B cell (primary cell): Measurements from ENCODE around the gene KLHL34. TPM values are rescaled to one million over a fixed set of nuclear protein-coding genes. Genes with fewer than 3 reads are reported as not detected.

ENCODE experiments used
- ATAC-seq: fragments of 200-7000 bp; cut with Tn5 transposase; one replicate; pipeline ENCODE4 v1.10.0; 2021; ENCODE audit warnings: low read depth, mild to moderate bottlenecking, moderate number of reproducible peaks, moderate library complexity
- CTCF ChIA-PET: fragments of 350-600 bp; sonication (Branson Sonifier 250); formaldehyde crosslinking; loops from one replicate; lab custom pipeline; 2021; ENCODE audit warnings: antibody characterized with exemption, inconsistent platforms; lab: Charles Lee
- POLR2A ChIA-PET: fragments of 350-600 bp; sonication (Branson Sonifier 250); formaldehyde crosslinking; loops from one replicate; lab custom pipeline; 2021; ENCODE audit warnings: antibody characterized with exemption; lab: Charles Lee
- DNase-seq: peaks from one replicate; pipeline ENCODE4 v3.0.0; 2013
- H2AFZ ChIP-seq: 2 replicates; pipeline ENCODE4 v1.6.1; 2012; ENCODE audit warnings: mild to moderate bottlenecking, low read depth, low read length; ENCODE audit not compliant: insufficient read depth, poor library complexity, severe bottlenecking
- H3K27ac ChIP-seq, 2 donors: 1 replicate in 1 of 2; 2 replicates in 1 of 2; pipeline ENCODE4 v1.5.1; 2012 to 2013; ENCODE audit warnings: low read length in 2 of 2, mild to moderate bottlenecking in 2 of 2, moderate library complexity in 1 of 2
- H3K27me3 ChIP-seq, 4 experiments: fragments of 200-600 bp in 1 of 4; sonication (generic) in 1 of 4; replicated peaks in 1 of 4; 1 replicate in 2 of 4; 2 replicates in 2 of 4; pipeline versions ENCODE4 v1.6.1 to v1.7.0; 2013 to 2016; ENCODE audit warnings: low read length in 3 of 4, mild to moderate bottlenecking in 2 of 4, mixed read lengths in 1 of 4, moderate library complexity in 1 of 4; ENCODE audit not compliant: insufficient read depth in 4 of 4, control insufficient read depth in 3 of 4; ENCODE audit errors: control extremely low read depth in 1 of 4
- H3K36me3 ChIP-seq, 2 experiments: replicated peaks in 1 of 2; 1 replicate in 1 of 2; 2 replicates in 1 of 2; pipeline versions ENCODE4 v1.6.1 to v1.7.1; 2013; ENCODE audit warnings: low read length in 1 of 2; ENCODE audit not compliant: insufficient read depth in 2 of 2, control insufficient read depth in 1 of 2; ENCODE audit errors: control extremely low read depth in 1 of 2, extremely low read depth in 1 of 2
- H3K4me1 ChIP-seq, 2 donors: fragments of 200-600 bp in 1 of 2; sonication (generic) in 1 of 2; 1 replicate in 1 of 2; 2 replicates in 1 of 2; pipeline versions ENCODE4 v1.5.1 to v1.6.1; 2013 to 2017; ENCODE audit warnings: low read length in 2 of 2; ENCODE audit not compliant: control insufficient read depth in 2 of 2, insufficient read depth in 2 of 2
- H3K4me2 ChIP-seq: replicated peaks from 2 replicates; pipeline ENCODE3; 2012; ENCODE audit warnings: mild to moderate bottlenecking, low read depth, low read length; ENCODE audit not compliant: poor library complexity, severe bottlenecking
- H3K4me3 ChIP-seq, 5 experiments: fragments of 200-600 bp in 1 of 5; sonication (generic) in 1 of 5; 1 replicate in 3 of 5; 2 replicates in 2 of 5; pipeline versions ENCODE4 v1.5.1 to v1.7.0; 2011 to 2016; ENCODE audit warnings: low read length in 4 of 5, mild to moderate bottlenecking in 4 of 5, low read depth in 2 of 5, control low read depth in 1 of 5, moderate library complexity in 1 of 5; ENCODE audit not compliant: insufficient read depth in 1 of 5; ENCODE audit errors: control extremely low read depth in 1 of 5, extremely low read depth in 1 of 5
- H3K79me2 ChIP-seq: fragments of 200-600 bp; sonication (generic); one replicate; pipeline ENCODE4 v1.6.0; 2016; ENCODE audit warnings: low read length; ENCODE audit not compliant: control insufficient read depth, insufficient read depth
- H3K9ac ChIP-seq: fragments of 200-600 bp; sonication (generic); 2 replicates; pipeline ENCODE4 v1.6.1; 2017; ENCODE audit warnings: mild to moderate bottlenecking, low read length, moderate library complexity
- H3K9me3 ChIP-seq, 3 donors: one replicate each; pipeline versions ENCODE4 v1.6.1 to v1.7.1; 2013; ENCODE audit warnings: low read length in 2 of 3; ENCODE audit not compliant: control insufficient read depth in 2 of 3, insufficient read depth in 1 of 3; ENCODE audit errors: control extremely low read depth in 1 of 3
- H4K20me1 ChIP-seq: 2 replicates; pipeline ENCODE4 v1.6.0; 2012; ENCODE audit warnings: mild to moderate bottlenecking, low read length; ENCODE audit not compliant: insufficient read depth, control insufficient read depth, poor library complexity, severe bottlenecking
- H3K27ac Mint-ChIP-seq: one replicate; pipeline ENCODE4 v1.8.0; 2021; ENCODE audit warnings: mixed read lengths
- H3K27me3 Mint-ChIP-seq: one replicate; pipeline ENCODE4 v1.8.0; 2021; ENCODE audit warnings: mixed read lengths
- H3K4me1 Mint-ChIP-seq: one replicate; pipeline ENCODE4 v1.8.0; 2021; ENCODE audit warnings: mixed read lengths
- H3K4me3 Mint-ChIP-seq: one replicate; pipeline ENCODE4 v1.8.0; 2021; ENCODE audit warnings: mixed read lengths
- H3K9me3 Mint-ChIP-seq: one replicate; pipeline ENCODE4 v1.8.0; 2022; ENCODE audit warnings: mixed read lengths; ENCODE audit not compliant: insufficient read depth
- EZH2 ChIP-seq: IDR thresholded peaks from 2 replicates; pipeline ENCODE4 v1.6.1; 2012; ENCODE audit warnings: borderline replicate concordance, low read depth, mild to moderate bottlenecking, moderate library complexity, low read length; ENCODE audit not compliant: insufficient read depth, poor library complexity, severe bottlenecking
- WGBS: methylation state at CpG from one replicate; pipeline ENCODE4 v1.1.5; 2013; ENCODE audit warnings: missing lambda C conversion rate; ENCODE audit not compliant: insufficient coverage; 5-methylcytosine and 5-hydroxymethylcytosine counted together
- intact Hi-C: fragments of 100-400 bp; cut with micrococcal nuclease; formaldehyde crosslinking; loops from one replicate; pipeline ENCODE4 v1.10.0; 2022
- polyA plus RNA-seq: library from polyadenylated mRNA; depleted of rRNA; stranded (reverse); fragments of >200 nt; gene quantifications from 2 replicates; pipeline ENCODE4 v1.2.3, GENCODE V29; 2012
- total RNA-seq, 2 donors: library from RNA; stranded (reverse); fragments of 120-200 nt in 1 of 2; gene quantifications; 1 replicate in 1 of 2; 2 replicates in 1 of 2; pipeline versions ENCODE4 v1.2.3 to v1.2.4, GENCODE V29; 2013 to 2022
- TF ChIP-seq, protein P1 (sequence below): fragments of 200-600 bp; IDR thresholded peaks from one replicate; pipeline ENCODE4 v1.8.0; 2022; ENCODE audit warnings: antibody characterized with exemption, mild to moderate bottlenecking

KLHL34 gene
- total and polyA plus RNA-seq, 2 donors (not counting 1 experiment from before 2014, with no cell fraction given), result 0.59 TPM; not detected in 1

DNA sequence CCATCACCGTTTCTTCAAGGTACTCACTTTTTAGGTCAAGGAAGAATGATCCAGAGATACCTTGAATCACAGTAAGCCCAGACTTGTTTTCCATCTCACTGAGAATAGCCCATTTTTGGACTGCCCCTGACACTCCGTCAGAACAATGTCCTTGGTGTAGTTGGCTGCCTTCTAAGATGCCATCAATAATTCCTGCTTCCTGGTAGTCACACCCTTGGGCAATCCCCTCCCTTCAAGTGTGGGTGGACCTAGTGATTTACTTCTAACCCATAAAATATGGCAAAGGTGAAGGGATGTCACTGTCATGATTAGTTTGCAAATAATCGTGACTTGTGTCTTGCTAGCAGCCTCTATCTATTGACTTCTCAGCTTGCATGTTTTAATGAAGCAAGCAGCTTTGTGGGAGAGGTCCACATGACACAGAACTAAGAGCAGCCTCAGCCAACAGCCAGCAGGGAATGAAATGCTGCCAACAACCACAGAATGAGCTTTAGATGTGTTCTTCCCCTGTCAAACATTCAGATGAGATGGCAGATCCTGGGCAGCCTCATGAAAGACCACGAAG is 20.0 kb upstream of the KLHL34 start:
- Histone ChIP-seq H3K4me1 (no peaks in the 10 kb centered on the region), H3K79me2 (no peaks in the 10 kb centered on the region), H3K27me3 (peaks cover 0 to 3% (median 0%) of the 10 kb centered on the region in 4 experiments), H3K4me3 (no peak overlapping the region), H3K36me3 (no peaks in the 10 kb centered on the region), H3K27ac (no peak overlapping the region), H3K9me3 (no peaks in the 10 kb centered on the region), H3K4me2 (no peak overlapping the region), H2AFZ (no peak overlapping the region), H4K20me1 (no peaks in the 10 kb centered on the region), H3K9ac (no peak overlapping the region)
- H3K27me3 Mint-ChIP-seq, result no peaks in the 10 kb centered on the region
- DNase-seq (no peak), ATAC-seq (no peak)
- no peak for TF ChIP-seq EZH2
- TF ChIP-seq, protein P1, sequence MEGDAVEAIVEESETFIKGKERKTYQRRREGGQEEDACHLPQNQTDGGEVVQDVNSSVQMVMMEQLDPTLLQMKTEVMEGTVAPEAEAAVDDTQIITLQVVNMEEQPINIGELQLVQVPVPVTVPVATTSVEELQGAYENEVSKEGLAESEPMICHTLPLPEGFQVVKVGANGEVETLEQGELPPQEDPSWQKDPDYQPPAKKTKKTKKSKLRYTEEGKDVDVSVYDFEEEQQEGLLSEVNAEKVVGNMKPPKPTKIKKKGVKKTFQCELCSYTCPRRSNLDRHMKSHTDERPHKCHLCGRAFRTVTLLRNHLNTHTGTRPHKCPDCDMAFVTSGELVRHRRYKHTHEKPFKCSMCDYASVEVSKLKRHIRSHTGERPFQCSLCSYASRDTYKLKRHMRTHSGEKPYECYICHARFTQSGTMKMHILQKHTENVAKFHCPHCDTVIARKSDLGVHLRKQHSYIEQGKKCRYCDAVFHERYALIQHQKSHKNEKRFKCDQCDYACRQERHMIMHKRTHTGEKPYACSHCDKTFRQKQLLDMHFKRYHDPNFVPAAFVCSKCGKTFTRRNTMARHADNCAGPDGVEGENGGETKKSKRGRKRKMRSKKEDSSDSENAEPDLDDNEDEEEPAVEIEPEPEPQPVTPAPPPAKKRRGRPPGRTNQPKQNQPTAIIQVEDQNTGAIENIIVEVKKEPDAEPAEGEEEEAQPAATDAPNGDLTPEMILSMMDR, result no peak
- H3K9me3 Mint-ChIP-seq, result no peaks in the 10 kb centered on the region
- ChIA-PET CTCF (no interaction called here), POLR2A (no interaction called here)
- WGBS, result 80% methylated on average over 1 of the region's 4 CpGs
- intact Hi-C loops, result no loop called here
- H3K4me3 Mint-ChIP-seq, result no peak overlapping the region
- no peak overlapping the region for H3K27ac Mint-ChIP-seq
- H3K4me1 Mint-ChIP-seq, result no peaks in the 10 kb centered on the region

DNA sequence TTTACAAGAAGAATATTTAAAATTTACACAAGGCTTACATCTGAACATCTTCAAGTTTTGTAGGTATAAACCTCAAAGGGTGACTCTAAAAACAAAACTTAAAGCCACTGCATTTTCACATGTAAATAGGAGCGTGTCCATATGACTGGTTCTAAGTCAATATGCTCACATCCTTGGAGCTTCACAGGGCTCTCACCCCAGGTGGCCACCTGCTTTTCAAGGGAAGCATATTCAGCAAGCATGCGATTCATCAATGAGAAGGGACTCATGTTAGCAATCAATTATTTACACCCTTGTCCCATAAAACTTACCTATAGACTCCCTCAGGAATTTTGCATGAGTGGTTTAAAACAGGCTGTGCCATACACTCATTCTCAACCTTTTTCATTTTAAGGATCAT is 17.8 kb upstream of the KLHL34 start:
- 20% methylated on average over 1 of the region's 2 CpGs for WGBS
- H3K9me3 ChIP-seq, result no peaks in the 10 kb centered on the region

More for the DNA sequence above, 17.8 kb upstream of the KLHL34 start:
- no peak overlapping the region for H3K9ac ChIP-seq
- no peak for DNase-seq
- no peak for ATAC-seq
- no peaks in the 10 kb centered on the region for H3K4me1 ChIP-seq
- no peaks in the 10 kb centered on the region for H3K79me2 ChIP-seq
- no peak overlapping the region for H3K27ac Mint-ChIP-seq
- H3K27ac ChIP-seq, result no peak overlapping the region
- no peaks in the 10 kb centered on the region for H3K9me3 Mint-ChIP-seq
- no peak overlapping the region for H3K4me3 Mint-ChIP-seq
- ChIA-PET CTCF (no interaction called here), POLR2A (no interaction called here)
- H3K36me3 ChIP-seq, result no peaks in the 10 kb centered on the region
- no peak overlapping the region for H3K4me3 ChIP-seq
- no peaks in the 10 kb centered on the region for H3K4me1 Mint-ChIP-seq
- H3K27me3 ChIP-seq, result peaks cover 0 to 3% (median 0%) of the 10 kb centered on the region in 4 experiments
- intact Hi-C loops, result no loop called here
- no peak overlapping the region for H2AFZ ChIP-seq
- no peak overlapping the region for H3K4me2 ChIP-seq
- TF ChIP-seq EZH2, result no peak
- TF ChIP-seq, protein P1, result no peak
- no peaks in the 10 kb centered on the region for H4K20me1 ChIP-seq
- no peaks in the 10 kb centered on the region for H3K27me3 Mint-ChIP-seq
